NCI-H460 (cell line): Measurements from ENCODE around the gene SUSD4. TPM values are rescaled to one million over a fixed set of nuclear protein-coding genes. Genes with fewer than 3 reads are reported as not detected.

Experiments
- DNase-seq: peaks from one replicate; pipeline ENCODE4 v3.0.0-alpha.2; 2016; ENCODE audit warnings: low read depth; ENCODE audit errors: extremely low read depth
- small RNA-seq, 2 experiments: library from RNA; depleted of rRNA; stranded (forward); fragments of <200 nt; gene quantifications; one replicate each; pipeline ENCODE3, GENCODE V24; 2014
- total RNA-seq: library from RNA; depleted of rRNA; stranded (reverse); fragments of >200 nt; shearing (Covaris generic); gene quantifications from 2 replicates; pipeline ENCODE4 v1.2.3, GENCODE V29; 2014; rRNA removed

The SUSD4 gene
- total RNA-seq, 1 experiment from 2014 or later: not detected

GRCh38 chr1:223199094-223199647 lies 164.8 kb downstream of the SUSD4 start:
- DNase-seq: no peak

- DNase-seq: no peak
These were observed 165.4 kb downstream of the SUSD4 start for GRCh38 chr1:223198628-223198965.

DNA sequence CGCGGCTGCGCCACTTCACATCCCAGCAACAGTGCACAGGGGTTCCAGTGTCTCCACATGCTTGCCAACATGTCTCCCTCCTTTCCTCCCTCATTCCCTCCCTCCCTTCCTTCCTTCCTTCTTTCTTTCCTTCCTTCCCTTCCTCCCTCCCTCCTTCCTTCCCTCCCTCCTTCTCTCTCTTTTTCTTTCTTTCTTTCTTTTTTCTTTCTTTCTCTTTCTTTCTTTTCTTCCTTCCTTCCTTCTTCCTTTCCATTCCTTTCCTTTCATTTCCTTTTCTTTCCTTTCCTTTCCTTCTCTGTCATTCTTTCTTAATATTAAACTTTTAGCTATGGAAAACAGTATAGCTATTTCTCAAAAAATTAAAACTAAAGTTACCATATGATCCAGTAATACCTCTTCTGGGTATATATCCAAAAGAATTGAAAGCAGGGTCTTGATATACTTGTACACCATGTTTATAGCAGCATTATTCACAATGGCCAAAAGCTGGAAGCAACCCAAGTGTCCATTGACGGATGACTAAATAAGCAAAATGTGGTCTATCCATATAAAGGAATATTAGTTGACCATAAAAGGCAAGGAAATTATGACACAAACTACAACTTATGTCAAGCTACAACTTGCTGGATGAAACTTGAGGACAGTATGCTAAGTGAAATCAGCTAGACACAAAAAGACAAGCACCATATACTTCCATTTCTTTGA lies 165.9 kb downstream of the SUSD4 start:
- DNase-seq: no peak

DNA sequence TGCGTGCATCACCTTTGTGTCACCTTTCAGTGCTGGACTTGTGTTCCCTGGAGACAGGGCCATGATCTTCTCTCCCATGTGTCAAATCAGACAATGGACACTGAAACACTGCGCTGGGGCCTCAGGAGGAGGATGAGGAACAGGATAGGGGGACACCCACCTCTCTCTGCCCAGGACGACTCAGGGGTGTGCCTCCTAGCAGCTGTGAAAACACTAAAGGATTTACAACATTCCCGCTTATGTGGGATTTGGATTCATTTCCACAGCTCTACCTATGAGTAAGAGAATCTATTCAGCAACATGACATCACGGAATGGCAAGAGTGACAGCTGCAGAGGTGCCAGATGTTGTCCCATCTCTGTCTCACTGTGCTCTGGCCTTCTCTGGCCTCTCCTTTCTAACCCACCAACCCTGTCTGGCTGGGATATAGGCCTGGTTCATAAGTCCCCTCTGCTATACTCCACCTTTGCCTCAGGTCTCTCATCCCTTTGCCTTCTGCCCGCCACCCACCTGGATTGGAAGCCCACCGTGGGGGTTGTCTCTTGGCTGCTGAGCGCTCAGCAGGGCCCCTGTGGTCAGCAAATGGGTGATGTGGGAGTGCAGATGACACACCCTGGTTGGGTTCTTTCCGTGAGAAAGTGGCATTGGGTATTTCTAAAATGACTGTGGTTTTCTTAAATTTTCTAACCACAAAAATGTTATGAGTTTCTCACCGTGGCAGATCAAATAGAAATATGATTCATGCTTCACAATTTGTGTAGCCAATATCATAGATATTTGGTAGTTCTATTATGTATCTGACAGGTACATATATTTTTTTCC lies 173.9 kb downstream of the SUSD4 start:
- DNase-seq: no peak

DNA sequence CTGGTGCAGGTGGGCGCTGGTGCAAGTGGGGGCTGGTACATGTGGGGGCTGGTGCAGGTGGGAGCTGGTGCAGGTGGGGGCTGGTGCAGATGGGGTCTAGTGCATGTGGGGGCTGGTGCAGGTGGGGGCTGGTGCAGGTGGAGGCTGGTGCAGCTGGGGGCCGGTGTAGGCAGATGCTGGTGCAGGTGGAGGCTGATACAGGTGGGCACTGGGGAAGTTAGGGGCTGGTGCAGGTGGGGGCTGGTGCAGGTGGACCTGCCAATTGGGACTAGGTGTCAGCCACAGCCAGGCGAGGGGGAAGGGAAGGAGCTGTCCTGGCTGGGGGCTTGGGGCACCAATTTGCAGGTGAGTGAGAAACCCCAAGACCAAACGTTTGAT lies 174.5 kb downstream of the SUSD4 start:
- no peak for DNase-seq

- DNase-seq: no peak
These were observed 175.2 kb downstream of the SUSD4 start for GRCh38 chr1:223188618-223189356.

DNA sequence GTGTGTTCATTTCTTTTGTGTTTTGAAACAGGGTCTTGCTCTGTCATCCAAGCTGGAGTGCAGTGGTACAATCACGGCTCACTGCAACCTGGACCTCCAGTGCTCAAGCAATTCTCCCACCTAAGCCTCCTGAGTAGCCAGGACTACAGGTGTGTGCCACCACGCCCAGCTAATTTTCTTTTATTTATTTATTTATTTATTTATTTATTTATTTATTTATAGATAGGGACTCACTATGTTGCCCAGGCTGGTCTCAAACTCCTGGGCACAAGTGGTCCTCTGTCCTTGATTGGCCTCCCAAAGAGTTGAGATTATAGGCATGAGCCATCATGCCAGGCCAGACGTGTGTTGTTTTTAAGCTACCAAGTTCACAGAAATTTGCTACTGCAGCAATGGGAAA lies 177.2 kb downstream of the SUSD4 start:
- no peak for DNase-seq

- DNase-seq: no peak
These were observed 180.6 kb downstream of the SUSD4 start for GRCh38 chr1:223183268-223183862.

GRCh38 chr1:223180731-223181321 lies 183.2 kb downstream of the SUSD4 start:
- DNase-seq: no peak

DNA sequence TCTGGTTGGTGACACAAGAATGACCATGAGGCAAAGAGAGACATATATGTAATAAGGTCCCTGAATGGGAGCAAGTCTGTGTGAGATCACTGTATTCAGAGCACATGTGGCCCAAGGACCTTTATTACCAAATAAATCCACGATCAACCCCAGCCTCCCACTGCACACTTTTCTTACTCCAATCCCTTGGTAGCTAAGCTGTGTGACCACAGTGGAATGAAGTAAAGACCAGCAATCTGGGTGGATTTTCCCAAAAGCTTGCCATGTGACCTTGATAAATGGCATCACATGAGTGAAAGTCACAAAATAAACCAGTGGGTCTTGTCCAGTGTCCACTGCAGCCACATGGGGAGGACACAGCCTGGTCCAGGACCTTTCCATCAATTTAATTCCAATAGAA lies 184.2 kb downstream of the SUSD4 start:
- DNase-seq: no peak

GRCh38 chr1:223179280-223179679 lies 184.7 kb downstream of the SUSD4 start:
- DNase-seq: no peak

GRCh38 chr1:223177681-223178080 lies 186.3 kb downstream of the SUSD4 start:
- DNase-seq: no peak

GRCh38 chr1:223176437-223176836 lies 187.5 kb downstream of the SUSD4 start:
- no peak for DNase-seq

- no peak for DNase-seq
These were observed 188.3 kb downstream of the SUSD4 start for GRCh38 chr1:223175633-223176032.

- no peak for DNase-seq
These were observed 188.9 kb downstream of the SUSD4 start for GRCh38 chr1:223175032-223175431.

Small RNA genes lying within 50 kb of the gene (small RNA-seq; reads per million reads assigned to genes)
- 0 reads per million in 2 experiments for gene RNU4-57P

Other genes with a start within 250 kb of the SUSD4 start
- gene TLR5, start 220.9 kb downstream of the SUSD4 start, total RNA-seq: 0.05 and 0.06 TPM in 2 replicates
- not detected in 2 replicates for gene CCDC185, start 29.2 kb upstream of the SUSD4 start, total RNA-seq